PC-9 (cell line): ENCODE results near the gene BMPR2.

Source experiments
- EZH2 ChIP-seq: fragments of 200-600 bp; sonication (generic); IDR thresholded peaks from 2 replicates; pipeline ENCODE4 v1.8.0; 2017; ENCODE audit warnings: antibody characterized with exemption, low read depth
- TF ChIP-seq, protein P1 (sequence below): fragments of 200-600 bp; sonication (generic); conservative IDR thresholded peaks from 2 replicates; pipeline ENCODE4 v1.6.1; 2017; ENCODE audit warnings: mixed run types, antibody characterized with exemption, mild to moderate bottlenecking, moderate library complexity

- TF ChIP-seq, protein P1, sequence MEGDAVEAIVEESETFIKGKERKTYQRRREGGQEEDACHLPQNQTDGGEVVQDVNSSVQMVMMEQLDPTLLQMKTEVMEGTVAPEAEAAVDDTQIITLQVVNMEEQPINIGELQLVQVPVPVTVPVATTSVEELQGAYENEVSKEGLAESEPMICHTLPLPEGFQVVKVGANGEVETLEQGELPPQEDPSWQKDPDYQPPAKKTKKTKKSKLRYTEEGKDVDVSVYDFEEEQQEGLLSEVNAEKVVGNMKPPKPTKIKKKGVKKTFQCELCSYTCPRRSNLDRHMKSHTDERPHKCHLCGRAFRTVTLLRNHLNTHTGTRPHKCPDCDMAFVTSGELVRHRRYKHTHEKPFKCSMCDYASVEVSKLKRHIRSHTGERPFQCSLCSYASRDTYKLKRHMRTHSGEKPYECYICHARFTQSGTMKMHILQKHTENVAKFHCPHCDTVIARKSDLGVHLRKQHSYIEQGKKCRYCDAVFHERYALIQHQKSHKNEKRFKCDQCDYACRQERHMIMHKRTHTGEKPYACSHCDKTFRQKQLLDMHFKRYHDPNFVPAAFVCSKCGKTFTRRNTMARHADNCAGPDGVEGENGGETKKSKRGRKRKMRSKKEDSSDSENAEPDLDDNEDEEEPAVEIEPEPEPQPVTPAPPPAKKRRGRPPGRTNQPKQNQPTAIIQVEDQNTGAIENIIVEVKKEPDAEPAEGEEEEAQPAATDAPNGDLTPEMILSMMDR = no peak
- no peak for TF ChIP-seq EZH2
Measured at GRCh38 chr2:202490479-202490878, 114.4 kb downstream of the BMPR2 start.
